ENCODE results near the gene DKK3. TPM values are rescaled to one million over a fixed set of nuclear protein-coding genes. Genes with fewer than 3 reads are reported as not detected.
A peak's percentile ranks its signal among the peaks of the same experiment; 100 is the strongest.

DKK3 gene
- total RNA-seq, 1 donor from 2014 or later = 769 TPM

- Histone ChIP-seq H3K4me3 (peak overlapping the region; percentile 26), H3K4me1 (peaks cover 100% of the 10 kb centered on the region), H3K9me3 (replicated peaks) (no peaks in the 10 kb centered on the region), H3K27ac (replicated peaks) (peak overlapping the region; percentile 96), H3K27me3 (ENCODE audit: low read depth) (no peaks in the 10 kb centered on the region), H3K36me3 (no peaks in the 10 kb centered on the region)
- intact Hi-C loops (cut with micrococcal nuclease) = no loop called here
- DNase-seq = no peak
- peak; percentile 21 for TF ChIP-seq CTCF (IDR thresholded peaks at IDR 0.05; ENCODE audit: borderline replicate concordance)
These were observed 31.8 kb downstream of the DKK3 start for GRCh38 chr11:11976481-11977127.

GRCh38 chr11:11975201-11976092 is 33.0 kb downstream of the DKK3 start:
- no peak for DNase-seq
- Histone ChIP-seq H3K27ac (replicated peaks) (peak overlapping the region; percentile 96), H3K9me3 (replicated peaks) (no peaks in the 10 kb centered on the region), H3K27me3 (ENCODE audit: low read depth) (no peaks in the 10 kb centered on the region), H3K4me1 (peaks cover 100% of the 10 kb centered on the region), H3K36me3 (no peaks in the 10 kb centered on the region), H3K4me3 (no peak overlapping the region)
- no peak for TF ChIP-seq CTCF (IDR thresholded peaks at IDR 0.05; ENCODE audit: borderline replicate concordance)
- intact Hi-C loops (cut with micrococcal nuclease) = no loop called here

GRCh38 chr11:11973866-11974265 is 34.6 kb downstream of the DKK3 start:
- no peak for TF ChIP-seq CTCF (IDR thresholded peaks at IDR 0.05; ENCODE audit: borderline replicate concordance)
- Histone ChIP-seq H3K4me3 (peak overlapping the region; percentile 18), H3K4me1 (peaks cover 100% of the 10 kb centered on the region), H3K36me3 (no peaks in the 10 kb centered on the region), H3K27me3 (ENCODE audit: low read depth) (no peaks in the 10 kb centered on the region), H3K9me3 (replicated peaks) (no peaks in the 10 kb centered on the region), H3K27ac (replicated peaks) (peak overlapping the region; percentile 96)
- DNase-seq = no peak
- intact Hi-C loops (cut with micrococcal nuclease) = no loop called here

GRCh38 chr11:11973361-11973800 is 35.0 kb downstream of the DKK3 start:
- H3K36me3 ChIP-seq = no peaks in the 10 kb centered on the region
- no peaks in the 10 kb centered on the region for H3K9me3 ChIP-seq (replicated peaks)
- peaks cover 100% of the 10 kb centered on the region for H3K4me1 ChIP-seq
- intact Hi-C loops (cut with micrococcal nuclease) = no loop called here
- TF ChIP-seq CTCF (IDR thresholded peaks at IDR 0.05; ENCODE audit: borderline replicate concordance) = no peak
- H3K4me3 ChIP-seq = peak overlapping the region; percentile 18
- peak overlapping the region; percentile 96 for H3K27ac ChIP-seq (replicated peaks)
- H3K27me3 ChIP-seq (ENCODE audit: low read depth) = no peaks in the 10 kb centered on the region
- peak; percentile 82 for DNase-seq

- no peak for TF ChIP-seq CTCF (IDR thresholded peaks at IDR 0.05; ENCODE audit: borderline replicate concordance)
- intact Hi-C loops (cut with micrococcal nuclease) = no loop called here
- Histone ChIP-seq H3K27me3 (ENCODE audit: low read depth) (no peaks in the 10 kb centered on the region), H3K27ac (replicated peaks) (peak overlapping the region; percentile 96), H3K36me3 (no peaks in the 10 kb centered on the region), H3K4me1 (peaks cover 97% of the 10 kb centered on the region), H3K4me3 (no peak overlapping the region), H3K9me3 (replicated peaks) (no peaks in the 10 kb centered on the region)
- DNase-seq = peak; percentile 35
These were observed 35.6 kb downstream of the DKK3 start for GRCh38 chr11:11972730-11973341.
